Mesenchymal stem cell (in vitro differentiated cells and primary cell): ENCODE measurements around the gene BABAM2.
A peak's percentile ranks its signal among the peaks of the same experiment; 100 is the strongest.
"Not testable (repeated sequence)": the region's sequence is repeated elsewhere in the genome, so short reads cannot be mapped to it uniquely, and the experiment has no call there.

Experiments used
- DNase-seq: peaks from one replicate; pipeline ENCODE4 v3.0.0-alpha.2; 2013
- H2AFZ ChIP-seq: one replicate; pipeline ENCODE4 v1.6.1; 2013; ENCODE audit warnings: low read depth, mild to moderate bottlenecking, control low read depth, inconsistent platforms, low read length, moderate library complexity
- H2AK5ac ChIP-seq: 2 replicates; pipeline ENCODE4 v1.6.1; 2013; ENCODE audit warnings: low read length, moderate library complexity, mild to moderate bottlenecking, inconsistent platforms; ENCODE audit not compliant: severe bottlenecking
- H2BK120ac ChIP-seq: one replicate; pipeline ENCODE4 v1.6.1; 2013; ENCODE audit warnings: low read depth, mild to moderate bottlenecking, inconsistent platforms, low read length, moderate library complexity
- H2BK12ac ChIP-seq, 2 experiments: one replicate each; pipeline ENCODE4 v1.6.1; 2013; ENCODE audit warnings: inconsistent platforms in 2 of 2, low read length in 2 of 2, mild to moderate bottlenecking in 2 of 2, moderate library complexity in 2 of 2, control low read depth in 1 of 2
- H2BK15ac ChIP-seq: one replicate; pipeline ENCODE4 v1.6.1; 2013; ENCODE audit warnings: mild to moderate bottlenecking, low read depth, inconsistent platforms; ENCODE audit not compliant: poor library complexity, severe bottlenecking
- H2BK5ac ChIP-seq: 2 replicates; pipeline ENCODE4 v1.6.1; 2013; ENCODE audit warnings: low read depth, mild to moderate bottlenecking, low read length, control low read depth, inconsistent platforms; ENCODE audit not compliant: poor library complexity, severe bottlenecking
- H3K14ac ChIP-seq, 2 experiments: one replicate each; pipeline ENCODE4 v1.6.1; 2013; ENCODE audit warnings: inconsistent platforms in 2 of 2, low read length in 2 of 2, control low read depth in 1 of 2, mild to moderate bottlenecking in 1 of 2, moderate library complexity in 1 of 2
- H3K18ac ChIP-seq, 2 experiments: one replicate each; pipeline ENCODE4 v1.6.1; 2013; ENCODE audit warnings: inconsistent platforms in 2 of 2, low read length in 2 of 2, control low read depth in 1 of 2, low read depth in 1 of 2, mild to moderate bottlenecking in 1 of 2
- H3K23ac ChIP-seq, 2 experiments: one replicate each; pipeline ENCODE4 v1.6.1; 2013; ENCODE audit warnings: inconsistent platforms in 2 of 2, low read length in 2 of 2, mild to moderate bottlenecking in 2 of 2, moderate library complexity in 2 of 2, control low read depth in 1 of 2
- H3K27ac ChIP-seq: 2 replicates; pipeline ENCODE4 v1.5.1; 2013; ENCODE audit warnings: mild to moderate bottlenecking, moderate library complexity, low read length, control low read depth, inconsistent platforms; ENCODE audit not compliant: poor library complexity, severe bottlenecking
- H3K27me3 ChIP-seq, 2 experiments: 2 replicates each; pipeline versions ENCODE4 v1.6.1 to v1.7.0; 2013; ENCODE audit warnings: low read length in 2 of 2, mild to moderate bottlenecking in 2 of 2, moderate library complexity in 2 of 2, control low read depth in 1 of 2, inconsistent platforms in 1 of 2; ENCODE audit not compliant: control insufficient read depth in 1 of 2, insufficient read depth in 1 of 2
- H3K36me3 ChIP-seq, 2 experiments: 2 replicates each; pipeline versions ENCODE4 v1.6.1 to v1.7.0; 2013; ENCODE audit warnings: low read length in 2 of 2, control low read depth in 1 of 2, inconsistent platforms in 1 of 2, low read depth in 1 of 2, mild to moderate bottlenecking in 1 of 2; ENCODE audit not compliant: insufficient read depth in 2 of 2, control insufficient read depth in 1 of 2
- H3K4ac ChIP-seq, 2 experiments: one replicate each; pipeline ENCODE4 v1.6.1; 2013; ENCODE audit warnings: inconsistent platforms in 2 of 2, low read length in 2 of 2, mild to moderate bottlenecking in 2 of 2, moderate library complexity in 2 of 2, control low read depth in 1 of 2, low read depth in 1 of 2
- H3K4me1 ChIP-seq: 2 replicates; pipeline ENCODE4 v1.6.1; 2013; ENCODE audit warnings: low read depth, low read length, control low read depth; ENCODE audit not compliant: control insufficient read depth, insufficient read depth
- H3K4me2 ChIP-seq: 2 replicates; pipeline ENCODE4 v1.6.1; 2013; ENCODE audit warnings: low read length, mild to moderate bottlenecking, inconsistent platforms; ENCODE audit not compliant: poor library complexity, severe bottlenecking
- H3K4me3 ChIP-seq, 2 experiments: 2 replicates each; pipeline versions ENCODE4 v1.5.1 to v1.7.0; 2013; ENCODE audit warnings: low read length in 2 of 2, mild to moderate bottlenecking in 2 of 2, control low read depth in 1 of 2, low read depth in 1 of 2; ENCODE audit not compliant: insufficient read depth in 1 of 2
- H3K79me1 ChIP-seq: replicated peaks from 2 replicates; pipeline ENCODE4 v1.6.1; 2013; ENCODE audit warnings: mild to moderate bottlenecking, control low read depth, low read length, inconsistent platforms; ENCODE audit not compliant: poor library complexity, severe bottlenecking
- H3K9ac ChIP-seq: 2 replicates; pipeline ENCODE4 v1.7.0; 2013; ENCODE audit warnings: mild to moderate bottlenecking, low read length, moderate library complexity
- H3K9me3 ChIP-seq: 2 replicates; pipeline ENCODE4 v1.7.0; 2013; ENCODE audit warnings: mild to moderate bottlenecking, low read length; ENCODE audit not compliant: control insufficient read depth
- H4K8ac ChIP-seq: one replicate; pipeline ENCODE4 v1.6.1; 2013; ENCODE audit warnings: inconsistent platforms, mild to moderate bottlenecking, low read length, moderate library complexity
- H4K91ac ChIP-seq: one replicate; pipeline ENCODE4 v1.6.1; 2013; ENCODE audit warnings: mild to moderate bottlenecking, low read length, inconsistent platforms
- WGBS: methylation state at CpG from one replicate; pipeline ENCODE4 v1.1.7; 2013; ENCODE audit warnings: mixed read lengths; 5-methylcytosine and 5-hydroxymethylcytosine counted together

The BABAM2 gene

GRCh38 chr2:28371728-28372127 is 481.2 kb downstream of the BABAM2 start:
- H3K9me3 ChIP-seq, H3K4me2 ChIP-seq, H3K4ac ChIP-seq, H3K27ac ChIP-seq, H4K91ac ChIP-seq, H3K4me1 ChIP-seq, H2BK5ac ChIP-seq, H3K4me3 ChIP-seq, H2BK15ac ChIP-seq, DNase-seq, H3K14ac ChIP-seq, H3K9ac ChIP-seq, H3K36me3 ChIP-seq, H2BK120ac ChIP-seq, H4K8ac ChIP-seq, H3K79me1 ChIP-seq, H3K23ac ChIP-seq, H2AFZ ChIP-seq, H3K27me3 ChIP-seq, H3K18ac ChIP-seq, H2BK12ac ChIP-seq, H2AK5ac ChIP-seq: not testable (repeated sequence)
- 92% methylated on average over 2 of the region's 4 CpGs for WGBS

GRCh38 chr2:28373854-28374253 is 483.3 kb downstream of the BABAM2 start:
- no peak overlapping the region for H2AFZ ChIP-seq
- no peaks in the 10 kb centered on the region for H3K79me1 ChIP-seq
- H3K4me2 ChIP-seq, result no peak overlapping the region
- no peaks in the 10 kb centered on the region for H3K9me3 ChIP-seq
- peaks cover 4% of the 10 kb centered on the region for H3K4me1 ChIP-seq
- DNase-seq, result no peak
- no peak overlapping the region for H4K91ac ChIP-seq
- no peaks in the 10 kb centered on the region for H3K36me3 ChIP-seq
- no peak overlapping the region for H2AK5ac ChIP-seq
- no peak overlapping the region for H4K8ac ChIP-seq
- peaks cover 0 to 4% of the 10 kb centered on the region in 2 experiments for H3K27me3 ChIP-seq
- no peak overlapping the region for H3K9ac ChIP-seq
- H2BK15ac ChIP-seq, result no peak overlapping the region
- no peak overlapping the region for H3K27ac ChIP-seq
- WGBS, result over 99% methylated on average over 4 of the region's 4 CpGs
- no peak overlapping the region for H3K23ac ChIP-seq
- H3K4ac ChIP-seq, result no peak overlapping the region
- H3K18ac ChIP-seq, result no peak overlapping the region
- H2BK5ac ChIP-seq, result no peak overlapping the region
- H3K4me3 ChIP-seq, result no peak overlapping the region
- no peak overlapping the region for H3K14ac ChIP-seq
- no peak overlapping the region for H2BK12ac ChIP-seq
- H2BK120ac ChIP-seq, result no peak overlapping the region

- Histone ChIP-seq H3K23ac (no peak overlapping the region), H3K4me1 (peaks cover 4% of the 10 kb centered on the region), H3K4ac (peak overlapping the region in 1 of 2 experiments; percentile 47), H4K91ac (no peak overlapping the region), H3K18ac (no peak overlapping the region), H2BK12ac (no peak overlapping the region), H3K4me2 (no peak overlapping the region), H3K27ac (no peak overlapping the region), H2AK5ac (no peak overlapping the region), H2BK5ac (no peak overlapping the region), H2AFZ (no peak overlapping the region), H3K4me3 (no peak overlapping the region), H3K9ac (no peak overlapping the region), H3K79me1 (no peaks in the 10 kb centered on the region), H2BK15ac (no peak overlapping the region), H3K14ac (no peak overlapping the region), H2BK120ac (no peak overlapping the region), H3K36me3 (no peaks in the 10 kb centered on the region), H3K9me3 (no peaks in the 10 kb centered on the region), H4K8ac (no peak overlapping the region), H3K27me3 (peaks cover 0 to 4% of the 10 kb centered on the region in 2 experiments)
- WGBS, result 98% methylated on average over 5 of the region's 5 CpGs
- DNase-seq, result no peak
Measured at GRCh38 chr2:28374331-28374730, 483.8 kb downstream of the BABAM2 start.

- no peak overlapping the region for H3K14ac ChIP-seq
- no peak overlapping the region for H2BK12ac ChIP-seq
- no peaks in the 10 kb centered on the region for H3K36me3 ChIP-seq
- no peak overlapping the region for H2BK15ac ChIP-seq
- whole genome bisulfite sequencing, result 93% methylated on average over 3 of the region's 3 CpGs
- H3K27me3 ChIP-seq, result peaks cover 0 to 4% of the 10 kb centered on the region in 2 experiments
- no peak overlapping the region for H3K9ac ChIP-seq
- no peak overlapping the region for H3K4ac ChIP-seq
- H3K9me3 ChIP-seq, result no peaks in the 10 kb centered on the region
- H2AK5ac ChIP-seq, result no peak overlapping the region
- peaks cover 4% of the 10 kb centered on the region for H3K4me1 ChIP-seq
- H2BK120ac ChIP-seq, result no peak overlapping the region
- no peak overlapping the region for H3K18ac ChIP-seq
- H3K4me2 ChIP-seq, result no peak overlapping the region
- no peak overlapping the region for H3K27ac ChIP-seq
- no peak for DNase-seq
- no peak overlapping the region for H4K91ac ChIP-seq
- H3K79me1 ChIP-seq, result no peaks in the 10 kb centered on the region
- H3K23ac ChIP-seq, result no peak overlapping the region
- no peak overlapping the region for H3K4me3 ChIP-seq
- no peak overlapping the region for H2BK5ac ChIP-seq
- no peak overlapping the region for H4K8ac ChIP-seq
- H2AFZ ChIP-seq, result no peak overlapping the region
Measured at GRCh38 chr2:28375236-28375635, 484.7 kb downstream of the BABAM2 start.
